GM18508 (cell line): ENCODE measurements around the gene RTL1.

Source experiments
- ATAC-seq: cut with Tn5 transposase; IDR thresholded peaks from one replicate; pipeline ENCODE4 v1.9.1; 2021; ENCODE audit warnings: moderate number of reproducible peaks; ENCODE audit not compliant: insufficient read depth, unreplicated experiment

Gene RTL1

DNA sequence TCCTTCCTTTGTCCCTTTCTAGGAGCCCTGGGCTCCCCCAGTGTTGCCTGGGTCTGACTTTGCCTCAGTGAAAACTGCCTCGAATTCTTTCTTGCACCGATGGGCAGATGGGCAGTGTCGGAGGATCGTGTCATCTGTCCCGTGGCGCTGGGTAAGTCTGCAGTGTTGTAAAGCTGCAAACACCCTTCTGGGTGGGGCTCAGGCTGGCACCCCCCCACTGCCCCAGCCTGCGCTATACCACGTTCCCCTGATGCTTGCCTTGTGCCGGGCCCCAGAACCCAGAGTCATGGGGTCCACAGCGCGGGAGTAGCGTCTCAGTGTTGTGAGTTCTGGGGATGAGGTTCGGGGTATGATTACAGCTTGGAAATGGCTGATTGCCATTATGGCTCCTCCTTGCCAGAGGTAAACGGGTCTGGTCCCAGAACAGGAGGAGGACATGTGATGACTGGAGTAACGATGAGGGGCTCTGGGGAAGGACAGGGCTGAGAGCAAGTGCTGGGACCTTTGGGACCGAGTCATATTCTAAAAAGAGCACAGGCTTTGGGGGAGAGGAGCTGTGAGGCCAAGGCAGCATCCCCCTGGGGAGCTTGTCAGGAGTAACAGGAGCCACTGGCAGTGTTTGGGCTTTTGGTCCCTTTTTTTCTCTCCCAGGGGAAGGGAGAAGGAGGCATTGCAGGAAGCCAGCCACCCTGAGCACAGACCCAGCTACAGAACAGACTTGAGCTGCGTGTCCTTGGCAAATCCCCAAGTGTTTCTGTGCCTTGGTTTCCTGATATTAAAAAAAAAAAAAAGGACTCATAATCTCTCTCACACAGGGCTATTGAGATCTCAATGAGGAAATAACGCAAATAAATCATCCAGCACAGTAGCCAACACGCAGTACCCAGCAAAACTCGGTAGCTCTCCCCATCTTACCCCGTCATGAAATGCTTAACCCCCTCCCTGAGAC lies 4.3 kb downstream of the RTL1 start:
- ATAC-seq = no peak

DNA sequence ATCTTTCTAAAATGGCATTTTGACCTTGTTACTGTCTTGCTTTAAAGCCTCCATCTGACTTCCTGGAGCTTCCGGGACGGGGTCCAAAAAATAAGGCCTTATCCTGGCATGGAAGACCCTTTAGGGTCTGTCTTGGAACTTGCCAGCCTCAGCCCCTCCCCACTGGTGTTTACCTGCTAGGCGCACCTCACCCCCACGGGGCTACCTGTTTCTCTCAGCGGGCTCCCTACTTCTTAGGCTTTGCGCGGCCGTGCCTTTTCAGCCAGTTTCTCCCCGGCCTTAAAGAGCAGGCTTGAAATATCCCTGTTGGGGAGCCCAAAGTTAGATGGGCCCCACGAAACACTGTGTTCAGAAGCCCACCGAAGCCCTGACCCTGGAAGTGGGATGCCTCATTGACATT lies 5.1 kb downstream of the RTL1 start:
- no peak for ATAC-seq

- no peak for ATAC-seq
Observed at GRCh38 chr14:100896369-100897060, 7.0 kb downstream of the RTL1 start.

- ATAC-seq = no peak
Observed at GRCh38 chr14:100895411-100895810, 8.1 kb downstream of the RTL1 start.

GRCh38 chr14:100894416-100894815 lies 9.1 kb downstream of the RTL1 start:
- ATAC-seq = no peak

- no peak for ATAC-seq
Observed at GRCh38 chr14:100893760-100894159, 9.8 kb downstream of the RTL1 start.

GRCh38 chr14:100893228-100893601 lies 10.3 kb downstream of the RTL1 start:
- ATAC-seq = no peak

DNA sequence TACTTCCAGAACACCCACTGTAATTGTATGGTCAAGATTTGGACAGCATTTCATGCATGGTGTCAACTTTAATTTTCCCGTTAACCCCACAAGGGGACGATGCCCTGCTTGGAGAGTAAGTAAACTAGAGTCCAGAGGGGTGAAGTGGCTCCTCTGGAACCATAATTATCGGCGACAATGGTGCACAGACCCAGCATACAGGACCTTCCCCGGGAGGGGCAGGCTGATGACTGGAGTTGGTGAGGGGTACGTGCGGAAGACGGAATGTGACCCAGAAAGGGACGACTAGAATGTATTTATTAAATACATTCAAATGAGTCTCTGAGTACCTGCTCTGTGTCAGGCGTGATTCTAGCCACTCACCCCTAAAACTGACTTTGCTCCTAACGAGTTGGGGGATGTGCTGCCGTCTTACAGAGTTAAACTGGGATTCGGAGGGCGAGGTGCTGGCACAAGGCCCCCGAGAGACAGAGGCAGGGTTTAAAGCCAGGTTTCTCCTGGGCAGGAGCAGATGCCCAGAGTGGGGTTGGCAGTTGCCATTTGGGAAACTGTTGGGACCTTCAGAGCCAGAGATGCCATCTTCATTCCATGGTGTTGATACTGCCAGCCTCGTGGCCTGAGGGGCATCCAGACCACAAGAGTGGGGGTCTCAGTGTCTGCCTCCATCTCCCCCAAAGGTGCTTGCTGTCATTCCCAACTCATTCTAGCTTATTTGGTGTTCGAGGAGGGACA lies 10.9 kb downstream of the RTL1 start:
- ATAC-seq = no peak

DNA sequence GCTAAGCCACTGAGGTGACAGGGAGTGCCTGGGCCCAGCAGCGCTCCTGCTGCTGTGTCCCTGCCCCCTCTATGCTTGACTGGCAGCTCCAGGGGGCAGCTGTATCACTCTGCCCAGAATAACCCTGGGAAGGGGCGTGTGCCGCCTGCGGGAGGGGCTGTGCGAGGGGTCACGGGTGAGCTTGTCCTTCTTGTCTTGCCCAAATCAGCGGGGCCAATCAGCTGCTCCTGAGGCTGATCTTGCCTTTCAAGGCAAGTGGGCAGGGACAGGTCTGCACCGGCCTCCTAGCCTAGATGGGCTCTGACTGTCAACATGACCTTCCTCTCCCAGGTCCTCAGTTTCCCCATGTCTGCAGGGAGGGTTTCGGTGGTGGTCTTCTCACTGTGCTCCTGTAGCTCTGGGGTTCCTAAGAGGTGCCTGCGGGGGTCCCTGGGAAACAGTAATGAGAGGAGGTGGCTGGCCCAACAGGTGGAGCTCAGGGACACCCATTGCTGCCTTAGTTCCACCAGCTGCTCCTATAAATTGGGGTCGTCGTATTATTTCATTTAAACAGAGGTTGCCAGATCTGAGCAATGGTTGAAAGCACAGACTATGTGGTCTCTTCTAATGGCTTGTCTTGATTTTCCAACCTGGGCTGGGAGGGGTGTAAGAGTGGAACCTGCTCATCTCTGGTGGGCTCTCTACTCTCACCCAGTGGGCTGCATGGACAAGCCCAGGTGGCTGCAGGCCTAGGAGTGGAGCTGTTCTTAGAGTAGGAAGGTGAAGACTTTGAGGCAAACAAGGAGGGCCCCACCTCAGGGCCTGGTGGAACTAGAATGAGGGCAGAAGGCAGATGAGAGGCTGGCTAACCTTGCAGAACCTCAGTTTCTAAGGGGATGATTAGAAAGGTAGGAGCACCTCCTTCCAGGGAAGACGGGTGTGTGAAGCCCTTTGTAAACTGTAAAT lies 11.7 kb downstream of the RTL1 start:
- ATAC-seq = no peak

DNA sequence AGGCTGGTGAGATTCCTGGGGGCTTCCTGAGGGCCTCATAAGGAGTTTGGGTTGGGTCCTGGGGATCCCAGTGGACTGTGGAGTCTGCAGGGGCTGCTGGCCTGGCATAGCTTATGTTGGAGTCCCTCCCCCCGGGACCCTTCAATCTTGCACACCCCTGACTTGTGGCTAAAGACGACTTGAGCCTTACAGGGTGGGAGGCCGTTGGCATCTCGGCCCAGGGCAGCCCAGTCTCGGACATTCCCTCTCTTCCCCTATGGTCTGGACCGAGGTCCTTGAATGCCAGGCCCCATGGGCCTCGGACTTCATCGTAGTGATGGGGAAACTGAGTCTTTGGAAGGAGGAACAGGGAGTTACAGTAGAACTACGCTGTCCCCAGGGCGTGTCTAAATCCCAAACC lies 12.5 kb downstream of the RTL1 start:
- ATAC-seq = no peak

- ATAC-seq = no peak
Observed at GRCh38 chr14:100890061-100890850, 13.3 kb downstream of the RTL1 start.

GRCh38 chr14:100889641-100890040 lies 13.9 kb downstream of the RTL1 start:
- no peak for ATAC-seq

GRCh38 chr14:100888789-100889315 lies 14.7 kb downstream of the RTL1 start:
- ATAC-seq = no peak

- no peak for ATAC-seq
Observed at GRCh38 chr14:100887728-100888335, 15.7 kb downstream of the RTL1 start.

- no peak for ATAC-seq
Observed at GRCh38 chr14:100885617-100886016, 17.9 kb downstream of the RTL1 start.

DNA sequence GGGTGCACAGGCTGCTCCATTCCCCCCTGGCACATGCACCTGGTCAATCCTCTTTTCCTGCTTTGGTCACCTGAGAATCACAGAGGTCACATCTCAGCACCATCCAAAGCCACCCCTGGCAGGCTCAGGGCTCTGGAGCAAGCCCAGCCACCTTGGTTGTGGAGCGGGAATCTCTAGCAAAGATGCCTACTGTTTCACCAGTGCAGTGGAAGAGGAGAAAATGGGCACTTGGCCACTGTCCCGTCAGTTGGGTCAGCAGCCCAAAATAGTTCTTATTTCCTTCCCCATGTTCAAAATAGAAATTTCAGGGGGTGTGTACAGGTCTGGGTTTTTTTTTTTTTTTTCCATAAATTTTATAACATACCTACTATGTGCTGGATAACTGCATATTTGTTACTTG lies 18.3 kb downstream of the RTL1 start:
- no peak for ATAC-seq

DNA sequence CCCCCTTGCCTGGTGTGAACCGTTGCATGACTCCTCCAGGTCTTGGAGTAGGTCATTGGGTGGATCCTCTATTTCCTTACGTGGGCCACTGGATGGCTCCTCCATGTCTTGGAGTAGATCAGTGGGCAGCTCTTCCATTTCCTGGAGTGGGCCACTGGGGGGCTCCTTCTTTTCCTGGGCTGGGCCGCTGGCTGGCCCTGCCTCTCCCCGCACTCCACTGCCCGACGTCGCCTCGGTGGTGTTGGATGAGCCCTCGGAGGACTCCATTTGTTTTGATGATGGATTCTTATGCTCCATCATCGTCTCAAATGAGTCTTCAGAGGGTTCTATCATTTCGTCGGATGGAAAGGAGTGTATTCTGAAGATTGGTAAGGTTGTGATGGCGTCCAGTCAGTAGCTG lies 19.1 kb downstream of the RTL1 start:
- ATAC-seq = no peak

DNA sequence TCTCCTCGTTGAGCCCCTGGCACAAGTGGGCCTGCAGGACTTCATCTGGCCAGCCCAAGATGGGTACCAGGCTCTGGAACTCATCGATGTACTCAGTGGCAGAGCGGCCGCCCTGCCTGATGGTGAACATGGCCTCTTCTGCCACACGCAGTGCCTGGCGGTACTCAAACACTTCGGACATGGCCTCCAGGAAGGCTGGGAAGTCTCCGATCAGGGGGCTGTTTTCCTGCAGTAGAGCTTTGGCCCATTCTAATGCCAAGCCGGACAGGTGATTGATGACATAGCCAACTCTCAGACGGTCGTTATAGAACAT lies 19.8 kb downstream of the RTL1 start:
- no peak for ATAC-seq
